Kidney glomerular epithelial cell (primary cell): ENCODE results near the gene HOXB8.

Source experiments
- DNase-seq: peaks from one replicate; lab custom pipeline; 2025; lab: John Stamatoyannopoulos, UW

The HOXB8 gene

DNA sequence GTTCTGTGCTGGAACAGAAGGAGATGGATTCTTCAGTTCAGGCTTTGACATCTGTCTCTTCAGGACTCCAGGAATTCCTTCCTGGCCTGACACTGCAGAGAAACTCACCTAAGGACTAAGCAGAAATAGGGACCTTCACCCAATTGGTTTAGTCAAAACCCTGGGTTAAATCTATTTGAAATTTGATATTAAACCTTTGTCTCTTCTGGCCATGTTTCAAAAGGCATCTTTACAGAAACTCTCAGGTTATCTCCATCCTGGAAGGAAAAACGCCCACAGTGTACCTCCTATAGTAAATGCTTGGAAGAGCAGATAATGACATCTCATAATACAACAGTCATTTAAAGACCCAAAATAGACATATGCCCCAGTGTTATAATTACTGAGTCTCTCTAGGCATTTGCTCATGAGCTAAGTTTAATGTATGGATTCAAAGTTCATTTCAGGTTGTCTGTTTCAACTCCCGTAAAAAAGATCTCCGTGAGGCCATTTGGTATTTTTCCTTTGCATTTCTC, 31.3 kb downstream of the HOXB8 start:
- no peak for DNase-seq

DNA sequence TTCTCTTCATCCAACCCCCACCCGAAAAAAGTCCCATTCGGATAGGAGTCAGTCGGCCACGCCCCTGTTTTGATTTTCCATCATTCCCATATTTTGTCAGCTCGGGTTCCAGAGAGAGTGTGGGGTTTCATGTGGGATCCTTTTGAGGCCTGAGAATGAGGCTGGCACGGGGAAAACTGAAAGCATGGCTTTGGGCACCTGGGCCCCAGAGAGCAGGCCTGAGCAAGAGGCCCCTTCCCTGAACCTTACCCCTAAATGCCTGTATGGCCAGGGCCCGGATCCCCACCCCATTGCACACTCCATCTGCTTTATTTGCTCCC, 32.4 kb downstream of the HOXB8 start:
- DNase-seq = no peak

DNA sequence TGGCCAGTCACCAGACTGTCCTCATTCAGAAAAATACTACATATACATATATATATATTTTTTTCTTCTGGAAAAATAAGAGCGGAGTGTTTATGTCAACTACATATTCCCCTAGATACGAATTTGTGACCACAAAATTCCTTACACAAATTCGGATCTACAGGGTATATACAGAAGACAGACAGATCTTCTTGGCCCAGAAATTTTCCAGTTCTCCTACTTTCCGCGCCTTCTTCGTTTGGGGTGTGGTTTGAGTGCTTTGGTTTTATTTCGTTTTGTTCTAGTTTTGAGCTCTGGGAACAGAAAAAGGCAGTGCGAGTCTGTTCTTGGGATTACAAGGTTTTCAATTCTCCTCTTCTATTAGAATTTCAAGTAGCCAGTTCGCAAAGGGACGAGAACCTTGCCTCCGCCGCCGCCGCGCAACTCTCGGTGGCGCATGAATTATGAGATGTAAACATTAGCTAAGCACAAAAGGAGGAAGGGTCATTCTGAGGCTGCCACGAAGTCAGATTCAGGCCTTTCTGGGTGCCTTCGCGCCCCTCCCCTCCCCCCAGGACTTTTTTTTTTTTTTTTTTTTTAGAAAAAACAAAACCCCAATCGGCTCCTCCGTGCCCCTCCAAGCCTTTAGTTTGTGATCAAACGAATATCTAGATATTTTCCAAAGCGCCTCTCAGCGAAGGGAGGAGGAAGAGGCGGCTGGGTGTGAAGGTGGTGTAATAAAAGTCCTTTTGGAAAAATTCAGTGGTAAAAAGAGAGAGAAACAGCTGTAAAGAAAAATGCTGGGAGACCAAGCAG, 35.1 kb downstream of the HOXB8 start:
- no peak for DNase-seq

DNA sequence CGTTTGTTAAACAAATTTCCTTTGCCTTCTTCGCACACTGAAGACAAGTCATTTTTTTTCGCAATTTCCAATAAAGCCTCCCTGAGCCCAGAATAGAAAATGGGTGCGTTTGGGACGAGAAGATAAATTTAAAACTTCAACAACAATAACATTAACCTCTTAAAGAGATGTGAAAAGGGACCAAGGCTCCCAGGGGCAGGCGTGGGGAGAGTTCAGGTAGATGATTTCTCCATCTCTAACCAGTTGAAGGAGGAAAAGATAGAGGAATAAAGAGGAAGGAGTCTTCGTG, 35.7 kb downstream of the HOXB8 start:
- no peak for DNase-seq

DNA sequence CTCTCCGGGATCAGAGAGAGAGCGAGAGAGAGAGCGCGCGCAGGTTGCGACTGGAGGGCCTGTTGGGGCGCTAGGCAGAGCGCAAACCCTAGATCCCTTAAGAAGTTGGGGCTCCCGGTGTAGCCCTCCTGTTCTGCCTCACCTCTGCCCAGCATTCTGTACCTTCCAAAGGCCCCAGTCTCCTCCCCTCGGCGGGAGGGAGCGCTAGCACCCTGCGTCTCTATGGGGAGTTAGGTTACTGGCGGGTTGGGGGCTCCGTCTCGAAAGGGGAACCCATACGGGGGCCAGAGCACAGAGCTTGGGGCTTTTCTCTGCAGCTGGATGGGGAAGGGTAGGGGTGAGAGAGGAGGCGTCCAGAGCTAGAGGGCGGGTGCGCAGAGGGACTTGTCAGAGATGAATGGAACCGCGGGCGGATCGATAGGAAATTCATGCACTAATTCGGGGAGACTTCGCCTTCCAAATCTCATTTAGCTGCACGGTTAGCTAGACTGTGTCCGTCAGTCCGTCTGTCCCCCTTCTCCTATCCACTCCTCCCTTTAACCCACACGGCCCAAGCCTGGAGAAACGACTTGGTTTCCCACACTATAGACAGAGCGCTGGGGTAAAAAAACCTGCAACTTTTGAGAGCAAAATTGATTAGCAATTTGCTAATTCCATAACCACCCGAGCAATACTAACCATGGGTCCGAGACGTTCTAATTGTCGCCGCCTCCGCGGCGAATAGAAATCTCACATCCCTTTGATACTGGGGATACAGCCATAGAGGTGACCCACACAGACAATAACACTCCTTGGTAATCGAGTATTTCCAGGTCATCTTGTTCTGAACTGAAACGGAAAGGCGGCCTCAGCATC, 36.2 kb downstream of the HOXB8 start:
- no peak for DNase-seq

DNA sequence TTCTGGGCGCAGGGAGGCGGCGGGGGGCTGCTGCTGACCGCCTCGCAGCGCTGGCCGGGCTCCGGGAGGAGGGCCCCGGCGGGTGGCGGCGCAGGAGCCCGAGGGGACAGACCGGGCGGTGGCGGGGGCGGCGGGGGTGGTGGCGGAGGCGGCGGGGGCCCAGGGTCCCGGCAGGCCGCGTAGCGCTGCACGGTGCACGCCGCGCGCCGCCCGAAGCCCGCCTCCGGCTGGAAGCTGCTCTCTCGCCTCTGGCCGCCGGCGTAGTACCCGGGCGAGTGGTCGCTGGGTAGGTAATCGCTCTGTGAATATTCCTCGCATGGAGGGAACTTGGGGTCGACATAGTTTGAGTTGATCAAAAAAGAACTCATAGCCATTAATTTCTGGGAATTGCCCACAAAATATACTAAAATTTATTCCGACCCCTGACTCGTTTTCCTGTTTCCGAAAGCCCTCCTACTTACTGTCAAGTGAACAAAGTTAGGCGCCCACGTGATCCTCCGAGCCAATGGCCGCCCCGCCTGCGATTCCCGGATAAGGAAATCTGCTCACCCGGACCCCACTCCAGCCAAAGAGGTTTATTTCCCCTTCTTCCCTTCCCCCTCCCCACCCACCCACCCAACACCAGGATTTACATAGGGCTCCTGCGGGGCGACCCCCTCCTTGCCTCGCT, 37.0 kb downstream of the HOXB8 start, which contains the start of gene HOXB4:
Gene HOXB4, minus strand, starts transcription at position 405 of the 670 bp plus-strand sequence. Its CDS starts 31 bp downstream, at position 374.
- DNase-seq = peak; percentile 49

DNA sequence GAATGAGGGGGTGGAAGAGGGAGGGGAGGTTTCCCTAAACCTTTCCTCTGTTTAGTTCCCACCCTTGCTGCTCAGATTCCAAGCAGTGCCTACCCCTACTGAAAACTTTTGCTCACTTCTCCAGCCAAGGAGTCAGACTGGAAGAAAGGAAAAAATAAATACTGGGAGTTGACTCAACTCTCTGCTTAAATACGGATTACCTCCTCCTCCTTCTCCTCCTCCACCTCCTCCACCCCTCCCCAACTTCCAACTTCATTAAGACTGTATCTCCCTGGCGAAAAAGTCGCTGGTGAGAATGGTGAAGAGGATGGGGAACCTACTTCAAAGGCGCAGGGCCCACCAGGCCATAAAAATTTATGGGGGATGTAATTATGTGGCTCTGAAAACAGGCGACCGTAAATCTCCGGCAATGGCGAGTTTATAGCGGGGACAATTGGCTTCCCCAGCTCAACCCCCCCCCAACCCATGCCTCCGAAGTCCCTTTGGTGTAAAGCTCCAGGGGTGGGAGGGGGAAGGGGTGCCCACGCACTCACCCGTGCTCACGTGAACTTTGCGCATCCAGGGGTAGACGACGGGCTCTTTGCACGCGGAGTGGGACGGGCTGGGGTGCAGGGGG, 37.7 kb downstream of the HOXB8 start:
- peak; percentile 41 for DNase-seq

DNA sequence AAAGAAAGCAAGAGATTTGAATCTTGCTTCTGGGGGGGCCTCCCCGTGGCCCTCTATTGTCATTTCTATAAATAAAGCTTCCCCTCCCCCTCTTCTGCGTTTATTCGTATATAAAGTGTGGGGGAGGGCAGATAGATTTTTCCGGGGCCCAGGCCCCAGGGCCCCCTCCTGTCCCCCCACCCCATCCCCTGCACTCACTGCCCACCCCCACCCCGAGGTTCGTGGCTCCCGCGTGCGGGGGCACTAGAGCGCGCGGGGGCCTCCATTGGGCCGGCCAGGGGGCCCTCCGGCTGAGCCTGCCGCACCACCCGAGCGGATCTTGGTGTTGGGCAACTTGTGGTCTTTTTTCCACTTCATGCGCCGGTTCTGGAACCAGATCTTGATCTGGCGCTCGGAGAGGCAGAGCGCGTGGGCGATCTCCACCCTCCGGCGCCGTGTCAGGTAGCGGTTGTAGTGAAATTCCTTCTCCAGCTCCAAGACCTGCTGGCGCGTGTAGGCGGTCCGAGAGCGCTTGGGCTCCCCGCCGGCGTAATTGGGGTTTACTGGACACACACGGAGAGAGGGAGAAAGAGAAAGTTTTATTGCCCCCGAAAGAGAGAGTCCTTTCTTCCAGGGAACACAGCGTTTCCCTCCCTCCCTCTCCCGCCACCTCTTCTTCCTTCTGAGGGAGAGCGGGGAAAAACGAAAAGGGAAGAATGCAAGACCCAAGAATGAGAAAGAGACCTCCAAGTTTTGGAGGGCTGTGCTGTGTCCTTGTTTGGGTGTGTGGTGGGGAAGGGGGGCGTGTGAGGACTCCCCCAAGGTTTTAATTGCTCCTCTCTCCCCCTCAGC, 38.4 kb downstream of the HOXB8 start:
- DNase-seq = peak; percentile 21

DNA sequence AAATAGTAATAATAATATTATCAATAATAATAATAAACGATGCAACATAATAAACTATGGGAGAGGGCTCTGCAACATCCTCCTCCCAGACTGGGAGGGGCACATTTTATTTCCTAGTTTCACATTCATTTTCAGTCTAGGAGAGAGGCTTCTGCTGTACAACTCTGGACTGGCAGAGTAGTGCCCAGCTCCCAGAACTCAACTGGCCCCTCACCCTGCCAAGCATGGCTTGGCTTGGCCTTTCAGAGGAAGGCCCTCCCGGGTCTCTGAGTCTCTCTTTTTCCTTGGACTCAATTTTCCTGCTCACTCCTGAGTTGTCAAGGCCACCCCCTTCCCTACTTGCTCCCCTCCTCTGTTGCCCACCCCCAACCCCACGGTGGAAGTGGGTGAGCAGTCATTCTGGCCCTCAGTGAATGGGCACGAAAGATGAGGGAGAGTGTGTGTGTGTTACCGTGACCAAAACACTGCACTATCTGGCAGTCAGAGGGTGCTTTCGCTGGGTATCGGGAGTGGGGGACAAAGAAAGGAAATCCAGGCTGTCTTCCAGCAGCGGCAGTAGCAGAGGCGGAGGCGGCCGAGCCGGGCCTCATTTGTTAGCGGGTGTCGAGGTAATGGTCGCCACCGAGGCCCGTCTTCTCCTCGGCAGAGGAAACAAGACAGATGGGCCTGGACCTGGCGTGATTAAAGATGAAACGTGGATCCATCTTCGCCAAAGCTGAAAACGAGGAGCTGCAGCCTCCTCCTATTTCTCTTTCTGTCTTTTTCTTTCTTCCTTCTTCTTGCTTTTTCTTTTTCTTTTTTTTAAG, 39.2 kb downstream of the HOXB8 start:
- DNase-seq = no peak

DNA sequence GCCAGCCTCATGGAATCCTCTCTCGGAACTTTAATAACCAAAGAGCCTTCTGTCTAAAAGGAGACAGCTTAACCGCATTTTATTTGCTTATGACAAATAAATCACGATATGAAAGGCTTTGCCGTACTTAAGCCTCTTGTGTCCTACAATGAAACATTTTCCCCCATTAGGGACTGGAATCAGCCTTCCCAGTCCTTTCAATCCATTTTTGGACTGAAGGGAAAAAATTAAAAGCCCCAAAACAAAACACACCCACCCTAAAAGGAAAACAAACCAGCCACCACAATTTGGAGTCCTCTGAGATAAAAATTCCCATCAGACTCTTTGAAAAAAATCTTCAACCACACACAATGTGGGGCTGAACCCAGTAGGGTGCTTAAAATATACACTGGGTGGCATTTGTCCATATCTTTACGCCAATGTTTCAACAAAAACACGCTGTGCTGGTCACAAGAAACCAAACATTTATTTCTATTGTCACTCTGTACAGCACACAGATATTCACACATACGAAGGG, 40.0 kb downstream of the HOXB8 start:
- no peak for DNase-seq

DNA sequence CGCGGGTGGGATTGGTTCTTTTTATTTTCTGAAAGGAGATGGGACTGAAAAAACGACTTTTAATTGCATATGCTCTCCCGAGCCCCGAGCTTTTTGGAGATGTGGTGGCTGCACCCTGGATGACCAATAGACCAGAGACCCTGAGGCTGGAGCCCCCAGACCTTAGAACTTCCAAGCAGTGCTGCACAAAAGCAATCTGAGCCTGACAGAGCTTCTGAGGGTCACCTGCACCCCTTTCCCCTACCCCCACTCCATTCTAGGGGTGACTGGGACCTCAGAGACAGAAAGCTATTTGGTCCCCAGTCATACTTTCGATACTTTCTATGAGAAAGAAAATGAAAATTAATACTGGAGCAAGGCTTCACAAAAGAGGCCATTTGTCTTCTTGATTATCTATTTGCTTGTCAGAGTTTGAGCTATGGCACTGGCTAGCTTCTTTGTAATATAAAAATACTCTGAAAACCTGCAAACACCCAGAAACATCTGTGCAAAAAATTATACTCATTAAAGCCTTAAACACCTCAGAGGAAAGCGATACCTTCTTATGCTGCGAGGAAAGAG, 40.5 kb downstream of the HOXB8 start:
- no peak for DNase-seq

DNA sequence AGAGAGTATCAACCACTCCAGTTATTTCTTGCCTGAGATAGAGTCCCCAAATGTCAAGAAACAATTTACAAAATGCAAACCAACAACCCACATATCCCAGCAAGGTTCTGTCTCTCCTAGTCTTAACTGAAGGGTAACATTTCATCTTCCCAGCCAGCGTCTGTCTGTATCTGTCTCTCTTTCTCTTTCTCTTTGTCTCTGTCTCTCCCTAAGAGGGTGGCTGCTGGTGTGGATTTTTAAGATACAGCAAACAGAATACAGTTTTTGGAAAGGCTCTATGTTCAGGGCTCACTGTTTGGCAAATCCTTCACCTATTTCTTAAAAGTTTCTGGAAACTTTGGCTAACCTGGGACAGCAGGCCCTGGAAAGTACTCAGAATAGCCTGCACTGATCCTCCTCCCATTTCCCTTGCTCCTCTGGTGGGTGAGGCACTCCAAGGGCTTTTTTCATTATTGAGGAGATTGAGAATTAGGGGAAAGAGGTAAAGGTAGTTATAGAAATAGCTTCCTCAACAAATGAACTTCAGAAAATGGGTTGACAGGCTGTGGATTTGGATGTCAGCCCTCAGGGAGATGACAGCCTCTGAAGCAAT, 43.2 kb downstream of the HOXB8 start:
- no peak for DNase-seq

DNA sequence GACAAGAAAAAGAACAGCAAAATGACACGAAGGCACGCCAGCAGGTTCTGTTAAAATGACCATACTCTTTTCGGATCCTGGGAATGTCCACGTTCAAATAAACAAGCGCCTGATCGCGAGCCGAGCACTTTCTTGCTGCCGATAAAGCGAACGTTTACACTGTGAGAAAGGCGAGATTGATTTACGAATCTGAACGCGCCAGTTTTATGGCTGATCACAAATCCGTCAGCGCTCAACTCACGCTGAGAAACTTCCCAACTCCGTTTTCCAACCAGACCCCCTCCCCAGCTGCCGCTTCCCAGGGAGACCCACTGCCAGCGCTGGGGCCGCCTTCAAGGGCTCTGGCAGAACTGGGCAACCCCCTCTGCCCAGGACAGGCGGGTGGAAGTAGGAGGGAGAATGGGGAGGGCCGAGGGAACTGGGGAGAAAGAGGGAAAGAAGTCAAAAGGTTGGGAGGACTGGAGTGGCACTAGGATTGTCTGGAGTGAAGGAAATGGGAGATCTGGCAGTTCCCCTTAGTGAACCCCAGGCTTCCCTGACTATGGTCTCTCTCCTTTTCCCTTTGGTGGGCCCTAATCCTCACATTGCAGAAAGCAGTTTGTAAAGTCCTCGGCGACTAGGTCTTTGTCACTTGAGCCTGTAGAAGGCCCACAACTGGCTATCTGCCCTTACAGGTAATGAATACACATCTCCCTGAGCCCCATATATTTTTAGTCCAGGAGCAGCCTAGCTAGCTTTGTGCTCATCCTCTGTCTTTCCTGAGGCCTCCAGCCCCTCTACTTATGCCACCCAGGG, 43.9 kb downstream of the HOXB8 start:
- no peak for DNase-seq

DNA sequence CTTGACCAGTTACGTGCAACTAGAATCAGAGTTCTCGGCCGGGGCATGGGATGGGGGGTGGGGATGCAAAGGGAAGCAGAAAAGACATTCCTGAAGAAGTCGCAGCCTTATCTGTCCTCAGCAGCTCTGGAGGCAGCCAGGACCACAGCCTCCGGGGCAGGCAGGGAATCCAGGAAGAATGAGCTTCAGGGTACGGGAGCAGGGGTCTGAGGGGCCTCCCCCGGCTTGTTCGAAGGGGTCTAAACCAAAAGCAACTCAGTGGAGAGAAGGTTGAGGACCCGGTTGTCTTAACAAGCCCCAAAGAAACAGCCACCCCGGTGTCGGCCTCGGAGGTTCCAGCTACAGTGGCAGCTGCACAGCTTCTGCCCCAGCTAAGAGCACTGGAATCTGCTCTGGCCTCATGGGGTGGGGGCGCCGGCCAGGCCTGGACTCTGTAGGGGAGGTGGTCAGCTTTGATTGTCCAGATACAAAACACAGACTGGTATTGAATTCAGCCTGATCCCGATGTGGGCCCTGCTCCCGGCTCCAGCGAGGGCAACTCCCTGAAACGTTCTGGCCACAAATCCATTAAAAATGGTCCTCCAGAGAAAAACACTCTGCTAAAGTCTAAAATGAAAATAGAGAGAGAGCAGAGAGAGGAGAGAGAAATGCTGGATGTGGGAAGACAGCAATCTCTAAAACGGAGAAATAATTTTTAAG, 44.6 kb downstream of the HOXB8 start:
- no peak for DNase-seq

DNA sequence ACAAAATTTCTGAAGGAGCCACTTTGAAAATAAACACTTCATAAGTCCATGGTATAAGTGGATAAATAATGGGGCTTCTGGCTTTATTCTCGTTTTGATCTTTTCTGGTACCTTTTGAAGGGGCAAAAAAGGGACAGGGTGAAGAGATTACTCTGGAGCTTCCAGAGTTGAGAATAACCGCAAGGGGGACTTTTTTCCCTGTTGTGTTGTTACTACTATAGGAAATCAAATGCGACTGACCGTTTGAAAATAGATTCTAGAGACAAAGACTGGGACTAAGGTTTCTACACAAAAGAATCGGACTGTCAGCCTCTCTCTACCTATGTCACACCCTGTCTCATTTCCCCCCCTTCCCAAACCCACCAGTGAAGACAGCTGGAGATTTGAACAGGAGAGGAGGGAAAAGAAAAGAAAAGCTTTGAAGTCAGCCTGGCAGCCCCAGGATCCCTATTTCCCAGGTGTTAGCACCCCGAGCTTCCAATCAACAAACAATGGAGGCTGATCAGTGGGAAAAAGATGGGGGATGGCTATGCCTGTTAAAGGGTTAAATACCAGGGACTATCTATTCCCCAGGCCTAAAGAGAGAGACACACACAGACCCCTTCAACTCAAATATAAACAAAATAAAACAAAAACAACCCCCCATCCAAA, 45.3 kb downstream of the HOXB8 start:
- DNase-seq = no peak

DNA sequence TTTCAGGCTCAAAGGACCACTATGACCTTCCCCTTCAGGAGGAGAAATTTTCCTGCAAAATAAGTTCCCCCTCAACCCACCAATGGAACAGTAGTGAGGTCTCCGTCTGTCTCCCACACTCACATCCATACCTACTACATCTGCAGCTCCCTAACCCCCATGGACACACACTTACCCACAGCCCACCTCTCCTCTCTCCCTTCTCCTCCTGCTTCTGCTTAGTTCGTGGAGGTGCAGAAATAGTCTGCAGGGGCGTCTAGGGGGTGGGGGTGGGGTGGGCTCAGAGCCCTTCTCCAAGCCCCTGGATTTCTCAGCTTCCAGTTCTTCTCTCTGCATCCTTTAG, 45.9 kb downstream of the HOXB8 start:
- no peak for DNase-seq

DNA sequence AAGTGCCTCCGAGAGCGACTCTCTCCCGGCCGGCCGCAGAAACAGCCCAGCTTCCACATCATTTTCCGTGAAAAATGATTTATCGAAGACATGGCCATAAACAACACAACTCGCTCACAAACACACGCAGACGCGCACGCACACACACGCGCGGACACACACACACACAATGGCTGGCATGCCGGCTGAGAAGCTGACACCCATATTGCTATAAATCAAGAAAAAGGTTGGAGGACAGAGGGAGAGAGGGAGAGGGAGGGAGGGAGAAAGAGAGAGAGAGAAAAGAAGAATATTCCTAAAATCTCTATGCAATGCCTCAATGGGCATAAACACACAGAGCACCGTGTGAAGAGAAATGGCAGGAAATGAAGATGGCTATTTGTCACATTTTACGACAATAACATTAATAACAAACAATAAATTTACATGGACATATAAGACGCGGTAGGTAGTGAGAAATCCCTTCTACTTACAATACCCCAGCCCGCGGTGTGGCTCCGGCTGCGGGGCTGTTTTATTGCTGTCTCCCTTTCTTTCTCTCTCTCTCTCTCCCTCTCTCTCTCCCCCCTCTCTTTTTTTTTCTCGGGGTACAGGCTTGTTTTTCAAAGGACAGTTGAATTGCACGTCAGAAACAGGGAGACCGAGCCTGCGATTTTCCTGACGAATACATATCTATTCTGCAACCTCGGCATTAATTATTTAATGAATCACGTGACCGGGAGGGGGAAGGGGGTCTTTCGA, 46.4 kb downstream of the HOXB8 start:
- no peak for DNase-seq
